ENCODE measurements around the gene LAMC2. TPM values are rescaled to one million over a fixed set of nuclear protein-coding genes. Genes with fewer than 3 reads are reported as not detected.
A peak's percentile ranks its signal among the peaks of the same experiment; 100 is the strongest.

The LAMC2 gene
- total RNA-seq, 1 donor from 2014 or later, result 42.2 TPM

- intact Hi-C loops (cut with DNase I), result no loop called here
- no peaks in the 10 kb centered on the region for H3K4me1 ChIP-seq
- TF ChIP-seq CTCF (IDR thresholded peaks at IDR 0.05), result no peak
- H3K36me3 ChIP-seq, result no peaks in the 10 kb centered on the region
- DNase-seq (no peak), ATAC-seq (no peak)
- no peak overlapping the region for H3K4me3 ChIP-seq
- no peak overlapping the region for H3K27ac ChIP-seq
- no peaks in the 10 kb centered on the region for H3K9me3 ChIP-seq
- no peaks in the 10 kb centered on the region for H3K27me3 ChIP-seq
These were observed 13.2 kb downstream of the LAMC2 start for GRCh38 chr1:183199304-183199703.

GRCh38 chr1:183200451-183200850 is 14.4 kb downstream of the LAMC2 start:
- intact Hi-C loops (cut with DNase I), result no loop called here
- Histone ChIP-seq H3K27me3 (no peaks in the 10 kb centered on the region), H3K9me3 (no peaks in the 10 kb centered on the region), H3K36me3 (no peaks in the 10 kb centered on the region), H3K4me1 (no peaks in the 10 kb centered on the region), H3K27ac (no peak overlapping the region), H3K4me3 (no peak overlapping the region)
- DNase-seq, result no peak
- no peak for ATAC-seq
- no peak for TF ChIP-seq CTCF (IDR thresholded peaks at IDR 0.05)

GRCh38 chr1:183203094-183203493 is 17.0 kb downstream of the LAMC2 start:
- H3K36me3 ChIP-seq, result no peaks in the 10 kb centered on the region
- intact Hi-C loops (cut with DNase I), result no loop called here
- H3K27ac ChIP-seq, result no peak overlapping the region

GRCh38 chr1:183205196-183205781 is 19.2 kb downstream of the LAMC2 start:
- H3K36me3 ChIP-seq, result no peaks in the 10 kb centered on the region
- ATAC-seq, result peak; percentile 54
- H3K27ac ChIP-seq, result no peak overlapping the region
- H3K9me3 ChIP-seq, result no peaks in the 10 kb centered on the region
- H3K27me3 ChIP-seq, result no peaks in the 10 kb centered on the region
- no peak for DNase-seq
- no peak for TF ChIP-seq CTCF (IDR thresholded peaks at IDR 0.05)
- no peaks in the 10 kb centered on the region for H3K4me1 ChIP-seq
- no peak overlapping the region for H3K4me3 ChIP-seq
- intact Hi-C loops (cut with DNase I), result no loop called here

More at GRCh38 chr1:183203094-183203493, 17.0 kb downstream of the LAMC2 start:
- Histone ChIP-seq H3K27me3 (no peaks in the 10 kb centered on the region), H3K4me1 (no peaks in the 10 kb centered on the region), H3K4me3 (no peak overlapping the region), H3K9me3 (no peaks in the 10 kb centered on the region)
- ATAC-seq (no peak), DNase-seq (no peak)
- no peak for TF ChIP-seq CTCF (IDR thresholded peaks at IDR 0.05)

- H3K4me3 ChIP-seq, result no peak overlapping the region
- DNase-seq (no peak), ATAC-seq (no peak)
- no peaks in the 10 kb centered on the region for H3K27me3 ChIP-seq
- no peaks in the 10 kb centered on the region for H3K9me3 ChIP-seq
- no peak for TF ChIP-seq CTCF (IDR thresholded peaks at IDR 0.05)
- H3K27ac ChIP-seq, result no peak overlapping the region
- intact Hi-C loops (cut with DNase I), result no loop called here
- H3K4me1 ChIP-seq, result no peaks in the 10 kb centered on the region
- H3K36me3 ChIP-seq, result no peaks in the 10 kb centered on the region
These were observed 20.6 kb downstream of the LAMC2 start for GRCh38 chr1:183206538-183207122.
